SKM-1 (cell line): Measurements from ENCODE around the gene PIWIL4.

Source experiments
- DNase-seq: peaks from one replicate; lab custom pipeline; 2025; ENCODE audit not compliant: unreplicated experiment; lab: John Stamatoyannopoulos, UW

Gene PIWIL4

GRCh38 chr11:94661444-94661843 is 94.3 kb downstream of the PIWIL4 start:
- no peak for DNase-seq

GRCh38 chr11:94662065-94662779 is 95.1 kb downstream of the PIWIL4 start:
- no peak for DNase-seq

DNA sequence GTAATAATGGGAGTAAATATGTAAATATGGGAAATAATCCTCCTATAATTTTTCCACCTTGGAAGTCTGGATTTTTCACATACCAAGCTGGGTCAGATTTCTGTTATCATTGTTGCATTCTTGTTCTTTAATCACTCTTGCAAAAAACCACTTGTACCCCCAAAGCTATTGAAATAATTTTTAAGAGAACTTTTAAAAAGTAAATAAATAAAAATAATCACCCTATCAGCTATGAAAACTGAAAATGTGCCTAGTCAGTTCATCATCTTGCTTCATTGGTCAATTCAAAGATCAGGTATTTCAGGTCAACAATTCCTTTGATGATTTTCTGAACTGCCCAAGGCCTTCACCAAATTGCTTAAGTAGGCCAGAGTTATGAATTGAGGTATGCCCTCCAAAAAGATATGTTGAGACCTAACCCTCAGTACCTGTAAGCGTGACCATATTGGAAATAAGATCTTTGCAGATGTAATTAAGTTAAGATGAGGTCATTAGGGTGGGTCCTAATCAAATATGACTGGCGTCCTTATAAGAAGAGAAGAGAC is 95.8 kb downstream of the PIWIL4 start:
- DNase-seq: no peak

- DNase-seq: no peak
Measured at GRCh38 chr11:94664346-94664745, 97.2 kb downstream of the PIWIL4 start.

GRCh38 chr11:94665116-94665659 is 98.0 kb downstream of the PIWIL4 start:
- no peak for DNase-seq

GRCh38 chr11:94666792-94667721 is 99.9 kb downstream of the PIWIL4 start:
- DNase-seq: no peak

GRCh38 chr11:94668212-94668793 is 101.1 kb downstream of the PIWIL4 start:
- no peak for DNase-seq

- no peak for DNase-seq
Measured at GRCh38 chr11:94669023-94669422, 101.9 kb downstream of the PIWIL4 start.
